IPS-NIHi11 (cell line): ENCODE measurements around the gene BPIFB6.

ENCODE experiments used
- DNase-seq: peaks from one replicate; pipeline ENCODE4 v3.0.0; 2012; ENCODE audit warnings: mixed read lengths, low spot score

BPIFB6 gene

DNA sequence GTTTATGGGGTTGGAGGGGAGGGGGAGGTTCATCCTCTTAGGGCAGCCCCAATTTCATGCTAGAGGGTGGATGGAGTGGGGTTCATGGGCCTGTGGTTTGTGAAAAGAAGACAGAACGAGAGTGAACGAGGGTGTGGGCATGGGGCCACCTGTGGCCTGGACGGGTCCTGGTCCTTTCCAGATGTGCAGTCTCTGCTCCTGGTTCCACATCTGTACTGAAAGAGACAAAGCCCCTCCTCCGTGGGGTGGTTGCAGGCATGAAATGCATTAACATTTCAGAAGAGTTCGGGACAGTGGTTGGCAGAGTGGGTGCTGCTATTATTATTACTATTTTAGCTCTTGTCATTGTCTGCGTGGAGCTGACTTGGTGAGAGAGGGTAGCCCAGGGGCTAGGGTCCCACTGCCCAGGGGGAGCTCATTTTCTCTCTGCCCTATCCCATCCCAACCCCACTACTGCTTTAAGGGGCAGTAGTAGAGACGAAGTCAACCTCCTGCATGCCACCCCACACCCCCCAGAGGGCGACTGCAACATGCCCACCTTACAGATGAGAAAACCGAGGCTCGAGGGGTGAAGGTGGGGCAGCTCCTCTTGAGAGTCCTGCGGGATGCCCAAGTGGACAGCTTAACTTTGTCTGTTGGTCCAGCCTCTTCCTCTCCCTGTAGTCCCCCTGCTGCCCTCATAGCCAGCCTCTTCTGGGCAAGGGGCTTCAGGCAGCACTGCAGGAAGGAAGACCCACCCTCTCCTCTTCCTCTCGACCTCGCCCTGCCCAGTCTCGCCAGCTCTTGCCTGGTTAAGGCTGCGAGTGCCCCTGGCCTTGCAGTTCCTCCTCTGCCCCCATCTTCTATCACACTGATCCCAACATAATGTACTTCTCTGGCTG is 15.5 kb upstream of the BPIFB6 start:
- no peak for DNase-seq

DNA sequence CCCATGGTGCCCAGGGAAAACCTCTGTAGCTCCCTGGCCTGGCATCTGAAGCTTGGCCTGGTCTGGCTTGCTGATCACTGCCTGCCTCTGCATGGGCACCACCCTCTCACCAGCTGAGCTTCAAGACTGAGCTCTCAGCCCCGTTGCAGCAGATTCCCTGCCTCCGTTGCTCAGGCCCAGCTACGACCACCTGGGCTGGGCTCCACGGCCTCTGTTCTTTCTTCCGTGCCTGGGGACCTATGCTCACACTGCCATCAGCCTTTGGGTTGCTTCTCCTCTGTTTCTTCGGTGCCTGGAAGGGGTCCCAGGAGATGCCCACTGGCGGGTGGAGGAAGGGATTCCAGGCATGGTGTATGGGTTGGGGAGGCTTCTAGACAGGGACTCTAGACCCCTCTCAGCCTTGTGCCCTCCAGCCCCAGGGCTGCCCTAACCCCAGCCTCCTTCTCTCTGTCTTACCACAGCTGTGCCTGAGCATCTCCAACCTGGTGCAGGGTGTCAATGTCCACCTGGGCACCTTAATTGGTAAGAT is 14.8 kb upstream of the BPIFB6 start:
- no peak for DNase-seq

DNA sequence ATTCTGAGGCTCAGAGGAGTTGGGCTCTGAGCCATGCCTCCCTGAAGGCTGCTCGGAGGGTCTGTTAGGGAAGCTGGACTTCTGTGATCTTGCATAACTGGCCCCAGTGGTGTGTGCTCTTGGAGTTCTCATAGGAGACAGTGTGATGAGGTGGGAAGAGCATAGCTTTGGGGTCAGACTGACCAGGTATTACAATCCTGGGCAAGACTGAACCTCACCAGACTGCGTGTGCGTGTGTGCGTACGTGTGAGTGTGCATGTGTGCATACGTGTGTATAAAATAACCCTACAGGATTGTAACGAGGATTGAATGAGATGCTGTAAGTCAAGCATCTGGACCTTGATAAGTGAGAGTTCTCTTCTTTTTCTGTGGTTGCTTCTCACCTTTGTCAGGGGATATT is 13.9 kb upstream of the BPIFB6 start:
- DNase-seq, result no peak

DNA sequence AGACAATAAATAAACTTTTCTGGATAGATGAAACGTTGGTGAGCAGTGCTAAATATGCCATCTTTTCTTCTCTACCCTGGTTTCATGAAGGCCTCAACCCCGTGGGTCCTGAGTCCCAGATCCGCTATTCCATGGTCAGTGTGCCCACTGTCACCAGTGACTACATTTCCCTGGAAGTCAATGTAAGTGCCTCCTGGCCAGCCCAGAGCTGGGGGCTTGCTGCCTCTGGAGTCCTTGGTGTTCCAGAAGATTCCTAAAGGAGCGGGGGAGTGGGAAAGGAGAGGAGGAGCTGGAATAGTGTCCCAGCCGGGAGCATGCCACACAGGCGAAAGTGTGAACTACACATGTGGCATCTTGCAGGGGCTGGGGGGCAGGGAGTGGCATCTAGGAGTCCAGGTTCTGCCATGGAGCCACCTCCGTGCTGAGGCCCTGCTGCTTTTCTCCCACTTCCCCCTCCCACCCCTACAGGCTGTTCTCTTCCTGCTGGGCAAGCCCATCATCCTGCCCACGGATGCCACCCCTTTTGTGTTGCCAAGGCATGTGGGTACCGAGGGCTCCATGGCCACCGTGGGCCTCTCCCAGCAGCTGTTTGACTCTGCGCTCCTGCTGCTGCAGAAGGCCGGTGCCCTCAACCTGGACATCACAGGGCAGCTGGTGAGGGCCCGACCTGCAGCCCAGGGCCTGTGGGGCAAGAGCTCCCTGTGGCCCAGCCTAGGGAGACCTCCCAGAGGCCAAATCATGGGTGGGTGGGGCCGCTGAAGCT is 13.1 kb upstream of the BPIFB6 start:
- DNase-seq, result no peak

DNA sequence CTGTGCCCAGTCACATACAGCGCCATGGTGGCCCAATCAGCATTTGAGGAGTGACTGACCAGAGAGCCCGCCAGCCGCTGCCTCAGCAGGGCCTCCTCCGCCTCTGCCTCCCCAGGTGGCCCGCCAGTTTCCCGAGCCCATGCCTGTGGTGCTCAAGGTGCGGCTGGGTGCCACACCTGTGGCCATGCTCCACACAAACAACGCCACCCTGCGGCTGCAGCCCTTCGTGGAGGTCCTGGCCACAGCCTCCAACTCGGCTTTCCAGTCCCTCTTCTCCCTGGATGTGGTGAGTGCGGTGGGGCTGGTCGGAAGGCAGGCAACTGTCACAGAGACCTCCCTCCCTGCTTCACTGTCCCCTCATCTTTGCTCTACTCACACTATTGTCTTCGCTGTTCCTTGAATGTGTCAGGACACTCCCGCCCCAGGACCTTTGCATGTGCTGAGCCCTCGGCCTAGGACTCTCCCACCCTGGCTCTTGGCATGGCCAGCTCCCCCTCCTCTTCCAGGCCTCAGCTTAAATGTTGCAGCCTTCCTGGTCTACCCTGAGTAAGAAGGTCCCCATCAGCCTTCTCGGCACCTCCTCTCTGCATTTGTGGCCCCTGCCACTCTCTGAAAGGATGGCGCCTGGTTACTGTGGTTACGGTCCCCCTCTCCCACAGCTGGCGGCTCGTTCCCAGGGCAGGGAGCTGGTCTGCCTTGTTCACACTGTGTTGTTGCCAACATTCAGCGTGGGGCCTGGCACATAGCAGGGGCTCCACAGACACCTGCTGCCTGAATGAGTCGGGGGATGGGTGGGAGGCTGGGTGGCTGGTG is 11.8 kb upstream of the BPIFB6 start:
- no peak for DNase-seq

DNA sequence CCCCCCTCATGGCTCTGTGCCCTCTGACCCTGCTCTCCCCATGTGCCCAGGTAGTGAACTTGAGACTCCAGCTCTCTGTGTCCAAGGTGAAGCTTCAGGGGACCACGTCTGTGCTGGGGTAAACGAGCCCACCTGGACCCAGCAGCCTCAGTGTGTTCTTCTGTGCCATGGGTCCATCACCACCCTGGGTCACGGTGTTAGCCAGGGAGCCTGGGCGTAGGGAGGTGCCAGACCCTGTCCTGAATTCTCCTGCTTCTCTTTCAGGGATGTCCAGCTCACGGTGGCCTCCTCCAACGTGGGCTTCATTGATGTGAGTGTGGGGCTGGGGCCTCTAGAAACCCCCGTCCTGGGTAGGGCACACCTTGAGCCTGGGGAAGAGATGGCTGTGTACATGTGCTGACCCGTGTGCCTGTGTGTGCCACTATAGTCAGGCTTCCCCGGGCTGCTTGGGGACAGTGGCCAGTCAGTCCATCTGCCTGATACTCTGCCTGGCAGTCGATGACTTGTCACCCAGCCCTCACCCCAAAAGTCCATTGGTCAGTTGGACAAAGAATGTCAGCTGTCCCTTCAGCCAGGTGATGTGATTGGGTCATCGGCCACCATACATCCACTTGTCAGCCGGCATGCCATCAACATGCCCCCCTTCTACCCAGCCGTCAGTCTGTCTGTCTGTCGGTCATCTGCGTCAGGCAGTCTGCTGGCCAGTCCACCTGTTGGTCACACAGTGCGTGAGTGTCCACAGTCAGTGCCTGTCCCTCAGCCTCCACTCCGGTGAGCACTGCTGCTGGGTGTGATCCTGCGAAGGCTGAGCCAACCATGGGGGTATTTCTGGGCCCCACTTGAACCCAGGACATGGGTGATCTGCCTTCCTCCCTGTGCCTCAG is 10.9 kb upstream of the BPIFB6 start:
- DNase-seq, result no peak

DNA sequence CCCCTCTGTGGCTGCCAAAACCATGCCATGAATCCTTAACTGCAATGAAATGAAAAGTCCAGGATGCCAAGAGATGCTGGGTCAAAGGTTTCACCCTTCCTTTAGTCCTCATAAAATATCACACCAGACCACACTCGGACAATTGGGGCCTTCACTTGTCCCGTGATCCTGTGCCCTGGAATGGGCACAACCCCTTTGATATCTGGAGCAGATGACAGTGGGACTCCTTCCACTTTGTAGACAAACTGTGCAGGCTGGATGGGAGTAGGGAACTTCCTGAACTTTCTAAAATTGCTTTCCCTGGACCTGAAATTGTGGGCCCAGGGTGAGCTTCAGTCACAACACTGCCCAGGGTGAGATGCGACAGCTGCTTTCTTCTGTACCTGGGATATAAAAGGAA is 9.6 kb upstream of the BPIFB6 start:
- DNase-seq, result no peak

DNA sequence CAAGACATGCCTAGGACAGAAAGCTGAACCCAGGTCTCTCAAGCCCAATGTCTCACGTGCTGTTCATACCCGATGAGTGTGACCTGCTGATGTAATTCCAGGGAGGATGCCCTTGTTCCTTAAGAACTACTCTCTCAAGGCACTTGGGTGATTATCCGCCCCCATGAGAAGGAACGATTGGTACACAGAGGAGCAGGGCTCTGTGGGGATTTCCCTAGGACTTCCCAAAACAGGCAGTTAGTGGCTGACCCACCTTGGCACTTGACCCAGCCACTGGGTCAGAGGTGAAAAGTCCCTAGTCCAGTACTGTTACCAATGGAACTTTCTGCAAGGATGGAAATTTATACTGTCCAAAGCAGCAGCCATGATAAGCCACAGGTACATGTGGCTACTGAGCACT is 9.2 kb upstream of the BPIFB6 start:
- no peak for DNase-seq

DNA sequence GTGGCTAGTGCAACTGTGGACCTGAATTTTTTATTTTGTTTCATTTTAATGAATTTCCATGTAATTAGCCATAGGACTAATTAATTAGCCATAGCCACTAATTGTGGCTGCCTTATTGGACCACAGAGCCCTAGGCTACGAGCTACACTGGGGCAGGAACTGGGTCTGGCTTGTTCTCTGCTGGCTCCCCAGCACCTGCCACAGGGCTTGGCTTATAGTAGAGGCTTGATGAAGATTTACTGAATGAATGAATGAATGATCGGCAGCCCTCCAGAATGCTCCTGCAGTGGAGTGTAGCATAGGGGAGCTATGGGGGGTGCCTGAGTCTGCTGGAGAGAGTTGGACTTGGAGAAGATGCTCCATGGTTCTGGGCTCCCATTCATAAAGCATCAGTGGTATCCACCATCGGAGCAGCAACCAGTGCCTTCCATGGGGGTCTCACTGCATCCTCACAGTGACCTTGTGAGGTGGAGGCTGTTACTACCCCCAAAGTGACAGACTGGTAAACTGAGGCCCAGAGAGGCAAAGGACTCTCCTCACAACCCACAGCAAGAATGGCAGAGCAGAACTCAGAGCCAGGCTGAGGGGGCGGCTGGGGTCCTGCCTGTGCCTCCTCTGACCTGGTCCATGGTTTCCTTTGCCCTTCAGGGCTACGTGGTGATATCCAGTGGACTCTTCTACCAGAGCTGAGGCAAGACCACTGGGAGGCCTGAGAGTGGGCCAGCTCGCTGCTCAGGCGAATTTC is 8.6 kb upstream of the BPIFB6 start:
- DNase-seq, result no peak

DNA sequence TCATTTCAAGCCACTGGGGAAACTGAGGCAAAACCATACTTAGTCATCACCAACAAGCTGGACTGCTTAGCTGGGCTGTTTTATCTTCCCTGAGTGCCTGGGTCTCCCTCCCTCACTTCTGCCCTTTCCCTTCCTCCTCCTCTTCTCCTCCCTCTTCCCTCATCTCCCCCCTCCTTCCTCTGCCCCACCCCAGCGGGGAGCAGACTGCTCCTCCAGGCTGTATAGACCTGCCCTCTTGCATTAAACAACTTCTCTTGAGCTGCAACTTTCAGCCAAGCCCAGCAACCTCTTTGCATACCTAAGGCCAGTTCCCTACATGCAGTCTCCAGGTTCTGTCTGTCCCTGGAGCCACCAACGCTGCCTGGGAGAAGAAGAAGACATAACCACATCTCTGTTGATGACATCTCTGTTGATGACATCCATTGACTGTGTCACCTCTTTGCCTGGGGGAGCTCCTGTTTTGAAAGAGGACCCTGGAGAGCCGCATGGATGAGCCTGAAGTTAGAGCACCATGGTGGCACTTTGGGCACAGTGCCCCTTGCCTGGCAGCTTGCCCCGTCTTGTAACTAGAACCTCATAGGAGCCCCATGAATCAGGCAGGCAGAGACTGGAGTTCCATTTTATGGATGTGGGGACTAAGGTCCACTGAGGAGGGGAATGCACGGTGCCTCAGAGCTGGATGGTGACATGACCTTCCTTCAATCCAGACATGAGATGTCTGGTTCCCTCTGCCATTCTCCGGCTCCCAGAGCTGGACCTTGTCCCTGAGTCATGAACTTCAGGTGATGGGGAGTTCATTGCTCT is 7.8 kb upstream of the BPIFB6 start:
- DNase-seq, result no peak

DNA sequence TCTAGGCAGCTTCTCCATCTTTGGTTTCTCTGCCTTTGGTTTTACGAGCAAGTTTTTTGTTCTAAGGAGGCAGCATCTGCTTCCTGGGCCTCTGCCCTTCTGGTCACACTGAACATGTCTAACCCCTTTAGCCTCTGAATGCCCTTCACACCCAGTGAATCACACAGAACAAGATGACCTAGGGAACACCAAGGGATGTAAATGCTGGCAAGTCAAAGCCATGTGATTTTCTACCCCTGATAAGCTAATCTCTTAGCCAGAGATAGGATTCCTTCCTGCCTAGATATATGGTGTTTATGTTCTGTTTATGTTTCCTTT is 7.2 kb upstream of the BPIFB6 start:
- no peak for DNase-seq

DNA sequence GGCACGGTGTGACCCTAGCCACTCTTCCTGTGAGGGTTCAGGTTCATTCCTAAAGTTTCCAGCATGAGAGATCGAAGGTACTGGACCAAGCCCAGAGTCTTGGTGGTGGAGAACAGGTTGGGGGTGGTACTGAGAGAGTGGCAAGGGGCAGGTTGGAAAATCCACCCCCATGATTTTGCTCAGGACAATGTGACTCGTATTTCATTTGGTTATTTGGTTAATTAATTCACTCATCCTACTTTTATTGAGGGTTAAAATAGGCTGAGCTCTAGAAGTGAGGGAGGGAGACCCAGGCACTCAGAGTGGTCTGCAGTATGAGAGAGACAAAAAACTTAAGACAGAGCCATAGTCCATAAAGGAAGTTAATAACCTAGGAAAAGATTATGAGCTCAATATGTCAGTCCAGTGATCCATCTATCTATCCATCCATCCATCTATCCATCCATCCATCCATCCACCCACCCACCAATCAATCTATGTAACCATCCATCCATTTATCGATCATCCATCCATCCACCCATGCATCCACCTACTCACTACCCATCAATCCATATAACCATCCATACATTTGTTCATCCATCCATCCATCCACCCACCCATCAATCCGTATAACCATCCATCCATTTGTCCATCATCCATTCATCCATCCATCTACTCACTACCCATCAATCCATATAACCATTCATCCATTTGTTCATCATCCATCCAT is 6.7 kb upstream of the BPIFB6 start:
- no peak for DNase-seq

DNA sequence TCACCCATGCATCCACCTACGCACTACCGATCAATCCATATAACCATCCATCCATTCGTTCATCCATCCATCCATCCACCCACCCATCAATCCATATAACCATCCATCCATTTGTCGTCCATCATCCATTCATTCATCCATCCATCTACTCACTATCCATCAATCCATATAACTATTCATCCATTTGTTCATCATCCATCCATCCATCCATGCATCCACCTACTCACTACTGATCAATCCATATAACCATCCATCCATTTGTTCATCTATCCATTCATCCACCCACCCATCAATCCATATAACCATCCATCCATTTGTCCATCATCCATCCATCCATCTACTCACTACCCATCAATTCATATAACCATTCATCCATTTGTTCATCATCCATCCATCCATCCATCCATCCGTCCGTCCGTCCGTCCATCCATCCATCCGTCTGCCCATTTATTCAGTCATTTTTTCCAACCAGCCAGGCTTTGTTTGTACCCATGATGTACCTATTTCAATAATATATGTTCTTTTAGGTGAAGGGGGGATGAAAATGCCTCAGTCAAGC is 6.1 kb upstream of the BPIFB6 start:
- DNase-seq, result no peak

DNA sequence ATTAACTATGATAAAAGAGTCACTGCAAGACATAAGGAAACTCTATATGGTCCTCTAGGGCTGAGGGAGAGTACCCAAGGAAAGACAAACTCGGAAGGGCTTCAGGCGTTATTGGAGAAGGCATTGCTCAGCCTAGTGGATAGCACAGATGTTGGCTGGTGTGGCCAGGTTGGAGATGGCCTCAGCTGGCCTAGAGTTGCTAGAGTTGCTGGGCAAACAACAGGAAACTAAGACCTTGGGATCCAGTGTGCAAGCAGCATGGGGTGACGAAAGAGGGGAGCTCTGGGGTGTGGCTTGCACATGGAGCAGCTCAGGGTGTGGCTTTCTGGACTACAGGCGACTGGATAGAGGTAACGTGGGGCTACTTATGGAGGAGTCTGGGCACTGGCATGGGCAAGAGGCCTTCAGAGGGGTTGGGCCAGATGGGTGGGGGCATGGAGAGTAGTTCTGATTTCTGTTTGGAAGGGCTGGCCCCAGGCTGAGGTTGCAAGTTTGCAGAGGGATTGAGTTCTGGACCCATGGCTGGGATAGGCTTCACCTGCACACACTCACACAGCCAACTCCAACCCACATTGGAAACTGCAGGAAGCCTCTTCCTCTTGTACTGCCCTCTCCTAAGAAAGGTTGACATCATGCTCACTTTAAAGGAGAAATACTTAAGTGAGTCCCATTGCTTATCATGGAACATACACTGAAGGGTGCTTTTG is 5.2 kb upstream of the BPIFB6 start:
- DNase-seq, result no peak

DNA sequence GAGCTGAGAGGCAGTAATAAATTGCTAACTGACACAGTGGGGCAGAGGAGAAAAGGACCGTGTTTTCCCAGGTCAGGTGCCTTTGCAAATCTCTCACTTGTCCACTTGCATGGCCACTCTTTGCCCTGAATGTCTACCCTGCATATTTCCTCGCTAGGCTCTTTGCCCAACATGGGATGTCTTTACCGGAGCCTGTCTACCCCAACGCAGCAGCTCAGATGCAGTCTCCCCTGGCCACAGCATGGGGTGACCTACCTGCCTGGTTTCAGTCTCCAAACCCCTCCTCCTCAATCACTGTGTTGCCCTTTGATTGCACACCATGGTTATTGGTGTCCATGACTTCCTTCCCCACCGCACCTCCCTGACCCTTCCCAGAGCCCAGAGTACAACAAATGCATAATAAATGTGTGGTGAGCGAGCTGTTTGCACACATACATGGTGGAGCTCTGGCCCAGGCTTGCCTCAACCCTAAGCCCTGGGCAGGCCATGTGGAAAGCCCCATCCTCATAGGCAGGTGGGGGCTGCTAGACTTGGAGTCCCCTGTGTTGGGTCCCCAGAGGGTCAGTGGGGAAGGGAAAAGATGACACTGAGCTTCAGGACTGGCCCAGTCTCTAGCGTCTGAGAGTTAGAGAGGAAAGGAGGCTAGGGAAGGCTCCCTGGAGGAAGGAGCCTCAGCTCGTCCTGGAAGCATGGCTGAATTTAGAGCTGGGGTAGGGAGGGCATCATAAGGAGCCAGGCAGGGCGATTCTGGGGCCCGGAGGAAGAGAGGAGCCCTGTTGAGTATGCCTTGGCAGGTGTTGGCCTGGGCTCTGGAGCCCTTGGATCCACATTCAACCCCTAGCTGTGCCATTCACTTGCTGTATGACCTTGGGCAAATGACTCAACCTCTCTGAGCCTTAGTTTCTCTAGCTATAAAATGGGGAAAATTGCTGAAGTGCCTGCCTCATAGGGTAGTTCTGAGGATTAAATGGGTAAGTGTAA is 4.4 kb upstream of the BPIFB6 start:
- no peak for DNase-seq

DNA sequence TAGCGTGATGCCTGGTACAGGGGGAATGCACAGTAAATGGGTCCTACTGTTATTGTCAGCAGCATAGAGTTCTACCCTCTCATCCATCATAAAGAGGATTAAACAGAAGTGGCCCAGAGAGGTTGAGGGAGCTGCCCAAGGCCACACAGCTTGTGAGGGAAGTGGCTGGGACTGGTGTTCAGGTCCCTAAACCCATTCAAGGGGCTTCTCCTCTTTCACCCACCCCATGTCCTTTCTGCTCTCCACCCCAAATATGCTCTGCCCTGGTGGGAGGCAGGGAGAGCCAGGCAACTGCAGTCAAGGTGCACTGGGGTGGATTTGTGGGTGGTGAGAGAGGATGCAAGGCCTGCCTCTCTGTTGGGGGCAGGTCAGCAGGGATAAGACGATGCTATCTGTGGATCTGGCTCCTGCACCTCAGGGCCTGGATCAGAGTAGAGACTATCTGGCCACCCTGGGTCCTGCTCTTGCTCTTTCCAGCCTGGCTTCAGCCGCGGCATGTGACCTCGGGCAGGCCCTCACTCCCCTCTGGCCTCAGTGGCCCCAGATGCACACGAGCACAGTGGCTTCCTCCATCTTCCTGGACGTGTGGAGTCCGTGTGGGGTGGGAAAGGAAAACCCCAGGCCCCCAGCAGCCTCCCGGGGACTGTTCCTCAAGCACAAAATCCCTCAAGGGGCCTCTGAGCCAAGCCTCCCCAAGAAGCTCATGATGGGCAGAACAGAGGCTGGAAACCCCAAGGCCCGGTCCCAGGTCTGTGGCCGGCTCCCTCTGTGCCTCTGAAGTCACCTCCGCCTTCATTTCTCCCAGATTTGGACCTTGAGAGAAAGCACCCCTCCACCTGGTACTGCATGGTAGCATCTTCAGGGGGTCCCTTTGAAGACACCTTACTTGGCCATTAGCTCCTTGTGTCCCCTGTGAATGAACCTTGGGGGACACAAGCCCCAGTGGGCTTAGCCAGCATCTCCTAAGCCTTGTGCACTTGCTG is 3.4 kb upstream of the BPIFB6 start:
- DNase-seq, result no peak
